Thyroid gland (tissue), 4 donors: ENCODE data around the gene TLDC2. TPM values are rescaled to one million over a fixed set of nuclear protein-coding genes. Genes with fewer than 3 reads are reported as not detected.

ENCODE experiments used
- DNase-seq, 2 donors: peaks; one replicate each; pipeline ENCODE4 v3.0.0-alpha.2; 2019
- H3K27ac ChIP-seq, 3 donors: fragments of 200-600 bp; sonication (generic); 1 replicate in 2 of 3; 2 replicates in 1 of 3; pipeline ENCODE4 v1.5.1; 2016 to 2019; ENCODE audit warnings: mild to moderate bottlenecking in 1 of 3, moderate library complexity in 1 of 3
- H3K27me3 ChIP-seq: fragments of 200-600 bp; sonication (generic); one replicate; pipeline ENCODE4 v1.5.1; 2019
- H3K36me3 ChIP-seq, 2 donors: fragments of 200-600 bp; sonication (generic); one replicate each; pipeline ENCODE4 v1.5.1; 2016 to 2019
- H3K4me1 ChIP-seq, 2 donors: fragments of 200-600 bp; sonication (generic); one replicate each; pipeline ENCODE4 v1.5.1; 2017 to 2019
- H3K4me3 ChIP-seq, 3 donors: fragments of 200-600 bp; sonication (generic); replicated peaks in 1 of 3; 1 replicate in 2 of 3; 2 replicates in 1 of 3; pipeline ENCODE4 v1.5.1; 2016; ENCODE audit warnings: mild to moderate bottlenecking in 1 of 3
- H3K9me3 ChIP-seq: fragments of 200-600 bp; sonication (generic); one replicate; pipeline ENCODE4 v1.5.1; 2017
- POLR2A ChIP-seq, 2 donors: fragments of 450-650 bp; IDR thresholded peaks; one replicate each; pipeline ENCODE4 v1.6.1; 2017; ENCODE audit warnings: antibody characterized with exemption in 2 of 2, mild to moderate bottlenecking in 2 of 2, moderate library complexity in 1 of 2
- WGBS, 2 donors: methylation state at CpG; one replicate each; pipeline ENCODE4 v1.1.5; 2017; 5-methylcytosine and 5-hydroxymethylcytosine counted together
- intact Hi-C: fragments of 100-400 bp; cut with DNase I; formaldehyde crosslinking; loops from one replicate; pipeline ENCODE4 v1.15.1; 2023
- total RNA-seq, 4 donors: library from RNA; depleted of rRNA; stranded (reverse); fragments of >200 nt; gene quantifications; one replicate each; pipeline ENCODE4 v1.2.3, GENCODE V29; 2016
- TF ChIP-seq, protein P1 (sequence below), 6 experiments: fragments of 200-600 bp in 3 of 6; fragments of 450-650 bp in 3 of 6; sonication (generic) in 3 of 6; IDR thresholded peaks; one replicate each; pipeline ENCODE4 v1.5.1; 2016 to 2019; ENCODE audit warnings: antibody characterized with exemption in 6 of 6, mild to moderate bottlenecking in 2 of 6, inconsistent platforms in 1 of 6, moderate library complexity in 1 of 6

The TLDC2 gene
- total RNA-seq, 4 donors from 2014 or later: 0.45 to 2.5 (median 1.1) TPM

DNA sequence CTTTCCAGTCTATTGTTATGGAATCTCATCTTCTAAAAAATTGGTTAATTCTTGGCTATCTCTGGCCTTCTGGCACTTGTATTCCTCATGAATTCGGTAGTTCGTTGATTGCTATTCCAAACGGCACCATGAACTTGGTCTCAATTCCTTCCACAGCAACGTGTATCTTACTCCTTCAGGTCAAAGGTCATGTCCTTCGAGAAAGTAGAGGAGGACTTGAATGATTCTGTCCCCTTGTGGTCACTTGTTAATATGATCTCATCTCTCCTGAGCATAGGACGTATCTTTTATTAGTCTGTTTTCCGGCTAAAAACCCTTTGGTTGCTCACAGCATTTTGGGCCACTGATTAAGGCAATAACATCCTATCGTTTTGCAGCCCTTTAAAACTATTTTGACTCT is 9.4 kb downstream of the TLDC2 start:
- Histone ChIP-seq H3K9me3 (no peaks in the 10 kb centered on the region), H3K4me1 (peaks cover 10 to 15% of the 10 kb centered on the region in 2 donors), H3K4me3 (no peak overlapping the region), H3K27ac (no peak overlapping the region), H3K36me3 (no peaks in the 10 kb centered on the region), H3K27me3 (no peaks in the 10 kb centered on the region)
- DNase-seq: no peak
- WGBS, 2 donors: 64 to 73% methylated on average over 8 of the region's 8 CpGs
- intact Hi-C loops: no loop called here
- TF ChIP-seq, protein P1, sequence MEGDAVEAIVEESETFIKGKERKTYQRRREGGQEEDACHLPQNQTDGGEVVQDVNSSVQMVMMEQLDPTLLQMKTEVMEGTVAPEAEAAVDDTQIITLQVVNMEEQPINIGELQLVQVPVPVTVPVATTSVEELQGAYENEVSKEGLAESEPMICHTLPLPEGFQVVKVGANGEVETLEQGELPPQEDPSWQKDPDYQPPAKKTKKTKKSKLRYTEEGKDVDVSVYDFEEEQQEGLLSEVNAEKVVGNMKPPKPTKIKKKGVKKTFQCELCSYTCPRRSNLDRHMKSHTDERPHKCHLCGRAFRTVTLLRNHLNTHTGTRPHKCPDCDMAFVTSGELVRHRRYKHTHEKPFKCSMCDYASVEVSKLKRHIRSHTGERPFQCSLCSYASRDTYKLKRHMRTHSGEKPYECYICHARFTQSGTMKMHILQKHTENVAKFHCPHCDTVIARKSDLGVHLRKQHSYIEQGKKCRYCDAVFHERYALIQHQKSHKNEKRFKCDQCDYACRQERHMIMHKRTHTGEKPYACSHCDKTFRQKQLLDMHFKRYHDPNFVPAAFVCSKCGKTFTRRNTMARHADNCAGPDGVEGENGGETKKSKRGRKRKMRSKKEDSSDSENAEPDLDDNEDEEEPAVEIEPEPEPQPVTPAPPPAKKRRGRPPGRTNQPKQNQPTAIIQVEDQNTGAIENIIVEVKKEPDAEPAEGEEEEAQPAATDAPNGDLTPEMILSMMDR (IDR thresholded peaks at IDR 0.05): peak in 1 of 6 experiments; percentile 14
- TF ChIP-seq POLR2A (IDR thresholded peaks at IDR 0.05): no peak

DNA sequence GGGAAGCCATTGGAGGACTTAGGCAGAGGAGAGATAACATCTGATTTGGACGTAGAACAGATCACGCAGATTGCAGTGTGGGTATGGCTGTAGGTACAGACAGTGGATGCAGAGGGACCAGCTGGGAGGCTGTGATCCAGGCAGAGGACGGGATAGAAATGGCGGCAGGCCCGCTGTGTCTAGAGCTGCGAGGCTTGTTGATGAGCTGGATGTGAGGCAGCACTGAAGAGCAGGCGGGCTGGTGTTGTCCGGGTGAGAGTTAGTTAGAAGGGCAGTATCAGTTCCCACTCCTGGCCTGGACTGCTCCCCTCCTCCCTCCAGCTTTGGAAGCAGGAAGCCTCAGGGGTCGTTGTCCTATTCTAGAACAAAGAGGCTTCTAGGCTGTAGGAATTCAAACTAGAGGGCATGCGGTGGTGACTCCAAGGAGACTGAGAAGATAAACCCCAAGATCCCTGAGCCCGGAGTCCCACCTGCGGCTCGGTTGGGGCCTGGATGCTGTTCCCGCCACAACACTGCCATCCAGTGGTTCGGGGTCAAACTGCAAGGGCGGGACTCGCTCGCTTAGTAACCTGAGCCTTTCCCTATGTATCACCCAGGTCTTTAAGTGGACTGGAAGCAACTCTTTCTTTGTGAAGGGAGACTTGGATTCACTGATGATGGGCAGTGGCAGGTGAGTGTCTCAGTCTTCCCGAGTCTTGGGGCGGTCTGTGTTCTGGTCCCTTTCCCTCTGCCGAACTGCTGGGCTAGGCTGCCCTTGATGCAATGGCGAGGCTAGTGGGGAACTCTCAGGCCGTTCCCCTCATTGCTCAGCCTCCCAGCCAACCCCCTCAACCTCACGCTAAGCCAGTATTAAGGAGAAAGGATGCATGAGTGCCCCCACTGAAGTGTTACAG is 11.2 kb downstream of the TLDC2 start:
- peaks cover 7 to 9% of the 10 kb centered on the region in 2 donors for H3K36me3 ChIP-seq
- H3K27me3 ChIP-seq: no peaks in the 10 kb centered on the region
- 23 to 31% methylated on average over 15 to 23 of the region's 24 CpGs for WGBS, 2 donors
- intact Hi-C loops: no loop called here
- no peaks in the 10 kb centered on the region for H3K9me3 ChIP-seq
- peaks cover 10 to 15% of the 10 kb centered on the region in 2 donors for H3K4me1 ChIP-seq
- peak; percentile 85 to 90 for DNase-seq
- H3K27ac ChIP-seq: peak overlapping the region in 1 of 3 donors; percentile 49
- TF ChIP-seq POLR2A (IDR thresholded peaks at IDR 0.05): no peak
- TF ChIP-seq, protein P1 (IDR thresholded peaks at IDR 0.05): peak; percentile 89 to 97 (median 96)
- no peak overlapping the region for H3K4me3 ChIP-seq

DNA sequence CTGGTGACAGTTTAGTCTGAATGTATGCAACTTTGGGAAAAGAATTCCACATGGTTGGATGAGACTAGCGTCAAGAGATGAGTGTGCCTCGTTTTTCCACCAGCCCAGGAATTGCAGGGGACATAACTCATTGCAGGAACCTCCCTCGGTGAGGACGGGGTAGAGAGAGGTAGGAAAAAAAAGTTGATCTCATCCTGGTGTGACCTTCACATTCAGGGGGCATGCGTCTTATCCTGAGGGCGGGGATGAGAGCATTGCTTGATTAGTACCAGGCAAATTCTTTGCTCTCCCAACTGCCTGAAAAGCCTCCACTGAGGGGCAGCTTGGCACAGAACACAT is 11.8 kb downstream of the TLDC2 start:
- no peak overlapping the region for H3K4me3 ChIP-seq
- H3K27ac ChIP-seq: peak overlapping the region in 1 of 3 donors; percentile 49
- no peak for TF ChIP-seq POLR2A (IDR thresholded peaks at IDR 0.05)
- TF ChIP-seq, protein P1 (IDR thresholded peaks at IDR 0.05): no peak
- H3K27me3 ChIP-seq: no peaks in the 10 kb centered on the region
- peaks cover 10 to 15% of the 10 kb centered on the region in 2 donors for H3K36me3 ChIP-seq
- 26 to 27% methylated on average over 6 of the region's 6 CpGs for WGBS, 2 donors
- H3K9me3 ChIP-seq: no peaks in the 10 kb centered on the region
- peaks cover 10 to 15% of the 10 kb centered on the region in 2 donors for H3K4me1 ChIP-seq
- intact Hi-C loops: no loop called here
- DNase-seq: peak; percentile 38 to 44

DNA sequence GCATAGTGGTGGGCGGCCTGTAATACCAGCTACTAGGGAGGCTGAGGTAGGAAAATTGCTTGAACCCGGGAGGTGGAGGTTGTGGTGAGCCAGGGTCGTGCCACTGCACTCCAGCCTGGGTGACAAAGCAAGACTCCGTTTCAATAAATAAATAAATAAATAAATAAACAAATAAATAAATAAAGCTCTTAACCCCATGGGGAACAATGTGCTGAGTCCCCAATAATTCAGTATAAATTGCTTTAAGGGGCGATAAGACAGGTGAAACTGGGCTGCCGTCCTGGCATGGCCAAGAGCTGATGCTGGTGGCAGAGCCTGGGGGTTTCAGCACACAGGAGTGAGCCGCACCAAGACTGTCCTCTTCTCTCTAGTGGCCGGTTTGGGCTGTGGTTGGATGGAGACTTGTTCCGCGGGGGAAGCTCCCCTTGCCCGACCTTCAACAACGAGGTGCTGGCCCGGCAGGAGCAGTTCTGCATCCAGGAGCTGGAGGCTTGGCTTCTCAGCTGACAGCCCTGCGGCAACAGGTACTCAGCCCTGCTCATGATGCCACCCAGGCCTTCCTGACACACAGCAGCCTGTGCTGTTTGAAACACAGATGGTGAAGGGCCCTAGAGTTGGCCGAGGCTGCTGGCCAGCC is 13.1 kb downstream of the TLDC2 start:
- no peaks in the 10 kb centered on the region for H3K9me3 ChIP-seq
- intact Hi-C loops: no loop called here
- H3K36me3 ChIP-seq: peaks cover 16 to 28% of the 10 kb centered on the region in 2 donors

More for the DNA sequence above, 13.1 kb downstream of the TLDC2 start:
- Histone ChIP-seq H3K4me1 (peaks cover 10 to 15% of the 10 kb centered on the region in 2 donors), H3K27me3 (no peaks in the 10 kb centered on the region), H3K27ac (no peak overlapping the region), H3K4me3 (no peak overlapping the region)
- TF ChIP-seq, protein P1 (IDR thresholded peaks at IDR 0.05): no peak
- WGBS, 2 donors: 85 to 88% methylated on average over 14 of the region's 15 CpGs
- DNase-seq: no peak
